ENCODE results near the gene SPINT1.
A peak's percentile ranks its signal among the peaks of the same experiment; 100 is the strongest.

Gene SPINT1, protein sequence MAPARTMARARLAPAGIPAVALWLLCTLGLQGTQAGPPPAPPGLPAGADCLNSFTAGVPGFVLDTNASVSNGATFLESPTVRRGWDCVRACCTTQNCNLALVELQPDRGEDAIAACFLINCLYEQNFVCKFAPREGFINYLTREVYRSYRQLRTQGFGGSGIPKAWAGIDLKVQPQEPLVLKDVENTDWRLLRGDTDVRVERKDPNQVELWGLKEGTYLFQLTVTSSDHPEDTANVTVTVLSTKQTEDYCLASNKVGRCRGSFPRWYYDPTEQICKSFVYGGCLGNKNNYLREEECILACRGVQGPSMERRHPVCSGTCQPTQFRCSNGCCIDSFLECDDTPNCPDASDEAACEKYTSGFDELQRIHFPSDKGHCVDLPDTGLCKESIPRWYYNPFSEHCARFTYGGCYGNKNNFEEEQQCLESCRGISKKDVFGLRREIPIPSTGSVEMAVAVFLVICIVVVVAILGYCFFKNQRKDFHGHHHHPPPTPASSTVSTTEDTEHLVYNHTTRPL

DNA sequence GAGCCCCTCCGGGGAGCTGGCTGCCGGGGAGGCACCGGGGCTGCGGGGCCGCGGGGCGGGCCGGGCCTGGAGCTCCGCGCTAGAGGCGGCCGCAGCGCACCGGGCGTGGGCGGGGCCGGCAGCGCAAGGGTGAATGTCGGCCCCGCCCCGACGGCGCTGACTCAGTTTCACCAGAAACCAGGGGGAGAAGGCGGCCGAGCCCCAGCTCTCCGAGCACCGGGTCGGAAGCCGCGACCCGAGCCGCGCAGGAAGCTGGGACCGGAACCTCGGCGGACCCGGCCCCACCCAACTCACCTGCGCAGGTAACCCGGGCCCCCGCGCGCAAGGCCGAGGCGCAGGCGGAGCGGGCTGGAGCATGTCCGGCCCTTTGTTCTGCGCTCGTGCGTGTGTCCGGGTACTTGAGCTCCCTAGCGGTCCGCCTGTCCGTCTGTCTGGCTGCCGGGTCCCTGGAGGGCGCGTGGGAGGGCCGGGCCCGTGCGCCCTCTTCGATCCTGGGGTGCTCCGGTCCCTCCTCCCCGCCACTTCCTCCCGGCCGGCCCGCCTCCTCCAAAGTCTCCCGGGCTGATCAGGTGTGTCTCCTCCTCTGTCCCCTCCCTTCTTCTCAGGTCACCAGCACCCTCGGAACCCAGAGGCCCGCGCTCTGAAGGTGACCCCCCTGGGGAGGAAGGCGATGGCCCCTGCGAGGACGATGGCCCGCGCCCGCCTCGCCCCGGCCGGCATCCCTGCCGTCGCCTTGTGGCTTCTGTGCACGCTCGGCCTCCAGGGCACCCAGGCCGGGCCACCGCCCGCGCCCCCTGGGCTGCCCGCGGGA, at the start of gene SPINT1:
Gene SPINT1, plus strand, starts transcription at position 164 of the 811 bp plus-strand sequence. Its CDS starts 507 bp downstream, at position 671.
- FAIRE-seq = no peak

DNA sequence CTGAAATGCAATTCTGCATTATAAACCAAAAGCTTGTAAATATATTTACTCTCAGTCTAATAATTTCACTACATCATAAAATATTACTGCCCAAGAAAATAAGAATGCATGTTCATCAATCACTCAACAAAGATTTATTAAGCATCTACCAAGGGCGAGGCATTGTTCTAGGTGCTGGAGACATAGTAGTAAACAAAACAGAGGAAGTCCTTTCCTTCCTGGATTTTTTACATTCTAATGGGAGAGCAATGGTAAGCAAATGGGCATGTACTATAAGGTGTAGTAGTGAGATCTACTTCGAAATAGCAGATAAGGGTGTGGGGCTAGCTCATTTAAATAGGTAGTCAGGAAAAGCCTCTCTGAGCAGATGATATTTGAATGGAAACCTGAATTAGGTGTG, 47.8 kb upstream of the SPINT1 start:
- FAIRE-seq = no peak

DNA sequence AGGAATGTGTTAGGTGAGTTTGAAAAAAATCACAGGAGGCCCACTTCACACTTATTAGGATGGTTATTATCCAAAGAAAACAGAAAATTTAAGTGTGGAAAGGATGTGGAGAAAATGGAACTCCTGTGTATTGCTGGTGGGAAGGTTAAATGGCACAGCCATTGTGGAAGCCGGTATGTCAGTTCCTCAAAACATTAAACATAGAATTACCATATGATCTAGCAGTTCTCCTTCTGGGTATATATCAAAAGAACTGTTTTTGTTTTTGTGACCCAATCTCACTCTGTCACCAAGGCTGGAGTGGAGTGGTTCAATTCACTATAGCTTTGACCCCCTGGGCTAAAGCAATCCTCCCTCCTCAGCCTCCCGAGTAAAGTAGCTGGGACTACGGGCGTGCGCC, 47.3 kb upstream of the SPINT1 start:
- FAIRE-seq = no peak

DNA sequence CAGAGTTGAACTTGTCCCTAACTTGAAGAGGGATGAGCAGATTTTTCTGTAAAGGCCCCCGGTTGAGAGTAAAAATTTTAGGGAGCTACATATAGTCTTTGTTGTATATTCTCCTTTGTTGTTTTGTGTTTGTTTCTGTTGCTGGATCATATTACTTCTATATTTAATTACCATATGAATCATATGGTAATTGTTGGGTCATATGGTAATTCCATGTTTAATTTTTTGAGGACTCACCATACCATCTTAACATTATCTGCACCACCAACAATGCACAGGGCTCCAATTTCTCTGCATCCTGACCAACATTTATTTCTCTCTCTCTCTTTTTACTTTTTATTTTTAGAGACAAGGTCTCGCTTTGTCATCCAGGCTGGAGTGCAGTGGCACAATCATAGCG, 44.3 kb upstream of the SPINT1 start:
- no peak for FAIRE-seq

DNA sequence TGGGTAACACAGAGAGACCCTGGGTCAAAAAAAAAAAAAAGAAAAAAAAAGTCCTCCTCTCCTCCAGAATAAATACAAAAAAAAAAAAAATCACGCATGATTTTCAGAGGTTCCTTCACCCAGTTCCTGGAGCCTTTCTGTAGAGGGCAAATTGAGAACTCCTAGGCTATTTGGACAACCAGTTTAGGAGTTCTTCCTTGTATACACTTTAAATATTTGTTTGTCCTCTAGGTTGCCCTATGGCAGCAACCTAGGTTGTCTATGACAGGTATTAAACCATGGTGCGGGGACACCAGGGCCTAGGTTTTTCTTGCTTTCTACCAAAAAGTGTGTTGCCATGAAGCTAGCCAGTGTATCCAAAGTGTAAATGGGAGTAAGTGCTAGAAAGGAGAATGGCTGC, 40.8 kb upstream of the SPINT1 start:
- no peak for FAIRE-seq

DNA sequence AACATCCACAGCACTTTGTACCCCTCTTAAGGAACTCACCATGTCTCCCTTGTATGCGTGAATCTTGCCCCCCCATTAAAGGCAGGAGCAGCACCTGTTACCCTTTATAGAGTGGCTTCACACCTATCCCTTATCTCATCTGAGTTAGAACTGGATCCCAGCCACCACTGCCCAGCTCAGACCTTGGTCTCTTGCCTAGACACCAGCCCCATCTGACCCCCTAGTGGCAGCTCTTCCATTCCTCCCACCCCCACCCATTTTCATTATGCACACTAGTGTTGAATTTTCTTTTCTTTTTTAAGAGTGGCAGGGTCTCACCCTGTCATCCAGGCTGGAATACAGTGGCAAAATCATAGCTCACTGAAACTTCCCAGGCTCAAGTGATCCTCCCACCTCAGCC, 40.2 kb upstream of the SPINT1 start:
- no peak for FAIRE-seq

DNA sequence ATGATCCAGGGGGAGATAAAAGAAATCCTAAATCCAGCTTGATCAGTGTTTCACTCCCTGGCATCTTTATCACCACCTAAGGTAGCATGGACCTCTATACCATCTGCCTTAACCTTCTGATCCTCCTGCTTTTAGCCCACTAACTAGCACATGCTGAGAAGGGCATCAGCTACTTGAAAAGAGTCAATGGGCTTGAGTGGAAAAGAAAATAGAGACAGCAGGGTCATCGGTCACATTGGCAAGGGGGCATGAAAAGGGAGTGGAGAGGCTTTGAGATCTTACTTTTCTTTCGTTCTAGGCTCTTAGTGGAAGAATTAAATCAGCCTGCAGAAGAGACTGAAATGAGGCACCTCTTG, 37.2 kb upstream of the SPINT1 start:
- no peak for FAIRE-seq

DNA sequence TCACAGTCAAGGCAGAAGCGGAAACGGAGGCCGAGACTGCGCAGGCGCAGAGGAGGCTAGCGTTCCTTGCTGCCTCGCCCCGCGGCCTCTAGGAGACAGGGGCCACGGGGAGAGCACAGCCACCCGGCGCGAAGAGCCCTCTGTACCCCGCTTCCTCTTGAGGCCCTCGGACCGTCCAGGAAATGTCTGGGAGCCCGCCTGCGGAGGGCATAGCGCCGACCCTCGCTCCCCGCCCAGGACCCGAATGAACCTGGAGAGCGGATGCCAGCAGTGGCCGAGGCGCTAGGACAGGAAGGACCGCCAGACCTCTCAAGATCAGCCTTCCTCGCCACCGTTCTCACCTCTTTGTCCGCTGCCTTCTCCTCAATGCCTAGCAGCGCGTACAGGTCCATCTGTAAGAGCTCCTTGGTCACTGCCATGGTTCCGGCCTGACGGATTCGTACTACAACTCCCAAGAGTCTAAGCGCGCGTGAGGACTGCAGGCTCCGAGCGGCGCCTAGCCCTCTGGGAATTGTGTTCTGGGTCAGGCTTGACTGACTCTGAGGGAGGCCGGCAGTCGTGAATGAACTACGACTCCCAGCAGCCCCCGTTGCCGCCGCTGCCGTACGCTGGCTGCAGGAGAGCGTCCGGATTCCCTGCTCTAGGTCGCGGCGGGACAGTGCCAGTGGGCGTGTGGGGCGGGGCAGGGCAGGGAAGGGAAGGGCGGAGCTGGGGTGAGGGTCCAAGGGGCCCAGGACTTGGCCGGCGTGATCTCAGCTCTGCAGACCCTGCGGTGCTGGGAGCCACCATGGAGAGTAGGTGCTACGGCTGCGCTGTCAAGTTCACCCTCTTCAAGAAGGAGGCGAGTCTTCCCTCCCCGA, 36.6 kb upstream of the SPINT1 start, which contains the start of the genes DNAJC17 and ZFYVE19:
Gene DNAJC17, minus strand, starts transcription at position 446 of the 860 bp plus-strand sequence. Its CDS starts 27 bp downstream, at position 419.
Gene ZFYVE19, plus strand, starts transcription at position 62 of the 860 bp plus-strand sequence. Its CDS starts 501 bp downstream, at position 563.
- peak; percentile 91 for FAIRE-seq

DNA sequence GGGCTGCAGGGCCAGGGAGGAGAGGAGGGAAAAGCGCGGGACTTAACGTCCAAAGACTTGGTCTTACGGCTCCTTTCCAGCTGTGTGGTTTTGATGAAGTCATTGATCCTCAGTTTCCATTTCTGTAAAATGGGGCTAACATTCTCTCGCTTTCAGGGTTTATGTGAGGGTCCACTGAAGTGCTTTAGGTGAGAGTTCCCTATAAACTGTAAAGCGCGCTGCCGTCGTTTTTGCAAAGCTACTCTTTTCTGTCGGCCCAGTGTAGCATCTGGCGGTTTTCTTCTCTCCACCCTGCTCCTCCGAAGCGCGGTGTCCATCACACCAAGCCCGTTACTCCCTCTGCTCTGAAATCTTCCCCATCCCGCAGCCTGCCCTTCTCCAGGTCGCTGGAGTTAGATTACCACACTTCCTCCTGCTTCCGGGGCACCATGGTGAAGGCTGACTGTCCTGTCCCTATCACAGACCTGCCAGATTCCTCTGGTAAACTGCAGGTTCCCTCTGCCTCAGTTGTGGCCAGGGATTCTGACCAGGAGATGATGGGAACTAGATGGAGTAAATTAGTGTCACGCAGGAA, 35.9 kb upstream of the SPINT1 start:
- FAIRE-seq = no peak

DNA sequence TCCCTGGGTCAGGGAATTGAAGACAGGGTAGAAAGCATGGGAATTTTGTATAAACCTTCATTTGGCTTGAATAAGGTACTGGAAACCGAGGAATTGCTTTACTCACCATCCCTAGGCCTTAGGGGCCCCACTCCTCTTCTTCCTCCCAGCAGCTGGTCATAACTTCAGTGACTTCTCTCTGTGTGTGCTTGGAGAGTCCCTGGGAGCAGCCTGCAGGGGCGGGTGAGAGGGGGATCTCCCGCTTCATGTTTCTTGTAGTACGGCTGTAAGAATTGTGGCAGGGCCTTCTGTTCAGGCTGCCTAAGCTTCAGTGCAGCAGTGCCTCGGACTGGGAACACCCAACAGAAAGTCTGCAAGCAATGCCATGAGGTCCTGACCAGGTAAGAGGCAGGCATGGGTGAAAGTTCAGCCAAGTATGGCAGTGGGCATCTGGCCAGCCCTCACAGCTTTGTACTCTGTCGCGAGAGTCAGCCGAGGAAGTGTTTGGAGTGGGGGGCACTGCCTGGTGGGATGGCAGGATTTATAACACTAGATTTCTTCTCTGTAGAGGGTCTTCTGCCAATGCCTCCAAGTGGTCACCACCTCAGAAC, 34.9 kb upstream of the SPINT1 start:
- no peak for FAIRE-seq

DNA sequence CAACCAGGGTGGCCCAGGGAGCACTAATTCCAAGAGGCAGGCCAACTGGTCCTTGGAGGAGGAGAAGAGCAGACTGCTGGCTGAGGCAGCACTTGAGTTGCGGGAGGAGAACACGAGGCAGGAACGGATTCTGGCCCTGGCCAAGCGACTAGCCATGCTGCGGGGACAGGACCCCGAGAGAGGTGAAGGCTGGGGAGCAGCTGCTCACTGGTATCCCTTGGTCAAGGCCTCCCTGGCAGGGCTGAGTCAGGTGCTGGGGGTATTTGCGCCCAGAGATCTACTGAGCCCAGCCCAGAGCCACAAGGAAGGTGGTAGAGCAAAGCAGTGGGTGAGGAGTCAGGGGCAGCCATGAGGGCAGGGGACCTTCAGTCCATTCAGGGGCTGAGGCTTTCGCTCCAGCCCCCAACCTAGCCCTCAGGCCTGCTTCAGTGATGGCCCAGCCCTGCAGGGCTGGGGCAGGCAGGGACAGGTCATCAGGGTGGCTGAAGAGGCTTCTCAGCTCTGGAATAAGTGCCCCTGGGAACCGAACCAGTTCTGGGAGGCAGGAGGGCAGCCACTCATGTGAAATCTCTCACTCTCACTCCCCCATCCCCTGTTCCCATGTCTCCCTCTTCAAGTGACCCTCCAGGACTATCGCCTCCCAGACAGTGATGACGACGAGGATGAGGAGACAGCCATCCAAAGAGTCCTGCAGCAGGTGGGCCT, 31.0 kb upstream of the SPINT1 start:
- no peak for FAIRE-seq

DNA sequence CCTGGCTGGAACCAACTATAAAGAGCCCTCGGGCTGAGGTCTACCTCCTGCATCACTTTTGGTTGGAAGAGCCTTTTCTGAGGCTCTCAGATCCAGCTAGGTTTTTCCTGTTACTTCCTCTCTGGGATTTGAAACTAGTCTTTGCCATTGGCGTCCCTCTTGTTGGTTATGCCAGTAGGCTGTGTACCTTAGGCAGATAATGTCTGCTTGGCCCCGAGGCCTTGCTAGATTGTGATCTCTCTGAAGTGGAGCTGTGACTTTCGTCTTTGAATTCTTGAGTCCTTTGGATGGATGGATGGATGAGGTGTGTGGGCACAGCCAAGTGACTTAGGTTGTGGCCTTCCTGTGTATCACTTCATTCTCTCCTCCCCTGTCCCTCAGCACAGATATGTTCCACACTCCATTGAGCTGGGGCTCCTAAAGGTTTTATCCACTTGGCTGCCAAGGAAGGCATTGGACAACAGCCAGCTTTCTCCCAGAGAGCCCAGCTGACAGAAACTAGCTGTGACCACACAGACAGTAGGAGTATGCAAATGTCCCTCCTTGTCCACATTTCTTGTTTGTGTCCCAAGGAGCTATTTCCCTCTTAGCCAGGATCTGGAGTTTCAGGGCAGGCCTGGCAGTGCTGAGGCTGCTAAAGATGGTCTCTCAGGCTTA, 28.7 kb upstream of the SPINT1 start:
- no peak for FAIRE-seq

DNA sequence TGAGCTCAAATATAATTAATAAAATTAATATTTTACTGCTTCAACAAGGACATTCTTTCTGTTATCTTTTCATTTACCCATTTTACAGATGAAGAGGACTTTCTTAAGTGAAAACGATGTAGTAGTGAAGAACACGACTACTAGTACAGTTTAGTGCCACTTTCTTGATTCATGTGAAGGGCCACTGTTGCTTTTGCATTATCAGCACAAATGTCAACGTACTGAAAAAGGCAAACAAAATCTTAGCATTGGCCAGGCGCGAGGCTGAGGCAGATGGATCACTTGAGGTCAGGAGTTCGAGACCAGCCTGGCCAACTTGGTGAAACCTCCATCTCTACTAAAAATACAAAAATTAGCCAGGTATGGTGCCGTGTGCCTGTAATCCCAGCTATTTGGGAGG, 24.8 kb upstream of the SPINT1 start:
- no peak for FAIRE-seq

DNA sequence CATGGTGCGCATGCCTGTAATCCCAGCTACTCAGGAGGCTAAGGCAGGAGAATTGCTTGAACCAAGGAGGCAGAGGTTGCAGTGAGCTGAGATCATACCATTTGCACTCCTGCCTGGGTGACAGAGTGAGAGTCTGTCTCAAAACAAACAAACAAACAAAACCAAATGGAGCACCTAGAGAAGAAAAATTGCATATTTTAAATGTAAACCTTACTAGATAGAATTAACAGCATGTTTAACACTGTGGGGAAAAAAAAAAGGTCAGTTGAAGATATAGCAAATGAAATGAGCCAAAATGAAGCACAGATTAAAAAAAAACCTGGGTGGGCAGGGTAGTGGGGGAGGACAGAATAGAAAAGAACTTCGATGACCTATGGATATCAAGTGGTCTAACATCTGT, 22.7 kb upstream of the SPINT1 start:
- no peak for FAIRE-seq

DNA sequence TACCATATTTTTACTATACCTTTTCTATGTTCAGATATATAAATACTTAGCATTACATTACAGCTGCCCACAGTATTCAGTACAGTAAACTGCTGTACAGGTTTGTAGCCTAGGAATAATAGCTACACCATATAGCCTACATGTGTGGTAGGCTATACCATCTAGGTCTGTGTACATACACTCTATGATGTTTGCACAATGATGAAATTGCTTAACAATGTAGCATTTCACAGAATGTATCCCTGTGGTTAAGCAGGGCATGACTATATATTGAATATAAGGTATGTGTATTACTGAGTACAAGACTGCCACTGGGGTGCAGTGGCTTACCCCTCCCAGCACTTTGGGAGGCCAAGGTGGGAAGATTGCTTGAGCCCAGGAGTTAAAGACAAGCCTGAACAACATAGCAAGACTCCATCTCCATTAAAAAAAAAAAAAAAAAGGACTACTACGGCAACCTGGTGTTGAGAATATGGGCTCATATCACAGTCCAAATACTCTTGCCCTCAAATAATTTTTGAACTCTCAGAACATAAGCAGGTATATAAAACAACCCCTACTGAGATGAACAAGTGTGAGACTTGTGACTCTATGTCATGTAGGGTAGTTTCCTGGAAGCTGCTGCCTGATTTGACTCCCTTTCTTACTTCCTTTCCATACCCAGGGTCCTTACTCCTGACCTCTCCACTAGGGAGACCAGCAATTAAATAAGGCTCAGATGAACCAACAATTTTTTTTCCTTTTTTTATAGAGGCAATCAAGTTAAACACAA, 20.1 kb upstream of the SPINT1 start:
- no peak for FAIRE-seq

DNA sequence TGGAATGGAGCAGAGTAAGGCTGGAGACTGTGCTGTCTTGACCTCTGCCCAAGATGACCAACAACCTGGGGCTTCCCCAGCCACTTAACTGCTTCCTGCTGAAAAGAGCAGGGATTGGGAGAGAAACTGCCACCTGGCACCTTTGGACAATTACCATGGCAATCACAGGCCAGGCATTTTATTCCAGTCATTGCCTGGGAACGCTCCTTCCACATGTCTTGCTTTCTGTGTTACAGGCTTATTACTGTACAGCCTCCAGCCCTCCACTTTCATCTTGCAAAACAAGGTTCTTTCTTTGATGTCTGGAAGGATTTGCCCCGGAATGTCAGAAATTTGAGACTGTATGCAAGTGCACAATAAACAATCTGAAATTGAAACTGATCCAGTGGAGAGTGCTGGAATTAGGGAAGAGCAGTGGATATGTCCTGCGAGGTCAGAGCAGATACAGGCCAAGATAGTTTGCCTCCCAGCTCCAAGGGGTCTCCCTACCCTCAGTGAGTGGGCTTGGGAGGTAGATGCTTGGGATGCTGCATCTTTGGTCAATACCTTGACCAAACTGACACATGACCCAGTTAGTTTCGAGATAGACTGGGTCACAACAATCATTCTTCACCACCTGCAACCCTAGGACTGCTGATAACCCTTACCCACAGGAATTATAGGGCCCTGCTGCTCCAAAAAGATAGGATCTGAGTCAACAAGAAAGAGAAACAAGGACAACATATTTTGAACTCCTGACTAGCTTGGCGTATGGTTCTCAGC, 18.0 kb upstream of the SPINT1 start:
- no peak for FAIRE-seq

DNA sequence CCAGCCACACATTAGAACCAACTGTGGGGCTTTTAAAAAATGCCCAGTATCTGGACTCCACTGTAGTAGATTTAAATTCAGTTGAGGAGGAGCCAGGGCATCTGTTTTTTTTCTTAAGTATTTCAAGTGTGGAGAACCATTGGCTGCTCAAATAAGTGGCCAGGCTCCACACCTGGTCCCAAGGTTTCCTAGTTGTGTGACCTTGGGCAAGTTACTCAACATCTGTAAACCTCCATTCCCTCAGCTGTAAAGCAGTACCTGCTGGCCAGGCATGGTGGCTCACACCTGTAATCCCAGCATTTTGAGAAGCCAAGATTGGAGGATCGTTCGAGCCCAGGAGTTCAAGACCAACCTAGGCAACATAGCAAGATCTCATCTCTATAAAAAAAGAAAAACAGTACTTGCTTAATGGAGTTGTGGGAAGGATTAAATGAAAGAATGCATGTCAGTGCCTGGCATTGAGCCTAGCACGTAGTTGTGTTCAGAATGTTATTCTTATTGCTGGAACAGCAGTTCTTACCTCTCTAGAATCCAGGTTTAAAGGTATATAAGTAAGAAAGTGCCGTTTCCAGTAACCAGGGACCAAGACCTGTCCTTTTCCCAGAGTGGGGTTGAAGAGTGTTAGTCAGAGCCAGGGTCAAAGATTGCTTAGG, 17.3 kb upstream of the SPINT1 start:
- no peak for FAIRE-seq

DNA sequence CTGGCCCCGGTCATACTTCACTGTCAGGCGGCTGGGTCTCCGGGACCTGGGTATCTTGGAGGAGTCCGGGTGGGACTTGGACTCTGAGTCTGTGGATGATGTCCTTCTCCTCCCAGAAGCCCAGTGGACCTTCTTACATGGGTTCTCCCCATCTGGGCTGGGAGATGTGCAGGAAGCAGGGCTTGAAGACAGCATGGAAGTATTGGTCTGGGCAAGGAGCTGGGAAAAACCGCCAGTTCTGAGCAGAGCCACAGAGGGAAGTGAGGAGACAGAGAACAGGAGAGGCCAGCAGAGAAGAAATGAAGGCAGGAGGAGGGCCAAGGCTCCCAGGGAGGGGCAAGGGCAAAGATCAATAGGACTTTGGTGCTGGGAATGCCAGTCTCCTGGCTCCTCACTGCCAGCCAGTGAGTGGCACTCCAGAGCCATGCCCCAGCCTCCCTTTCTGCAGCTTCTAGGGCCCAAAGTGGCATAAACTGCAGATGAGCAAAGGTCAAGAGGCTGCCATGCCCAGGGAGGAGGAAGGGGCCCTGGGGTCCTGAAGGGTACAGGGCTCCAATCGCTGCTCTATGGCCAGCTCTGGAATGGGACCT, 15.3 kb upstream of the SPINT1 start, which contains the start of gene PPP1R14D:
Gene PPP1R14D, minus strand, starts transcription at position 262 of the 590 bp plus-strand sequence. Its CDS starts 67 bp downstream, at position 195.
- no peak for FAIRE-seq

Measured in A204.1 (cell line).